Transverse colon (tissue), 4 donors: Measurements from ENCODE around the gene FAN1.

Experiments used
- CTCF ChIP-seq, 5 experiments: fragments of 200-600 bp in 3 of 5; fragments of 450-650 bp in 2 of 5; sonication (generic) in 3 of 5; IDR thresholded peaks; 1 replicate in 2 of 5; 2 replicates in 3 of 5; pipeline ENCODE4 v1.5.1; 2016 to 2017; ENCODE audit warnings: antibody characterized with exemption in 5 of 5, inconsistent platforms in 3 of 5, mild to moderate bottlenecking in 2 of 5, moderate library complexity in 1 of 5
- EP300 ChIP-seq: sonication (generic); formaldehyde crosslinking; IDR thresholded peaks from one replicate; pipeline ENCODE4 v1.6.1; 2017; ENCODE audit warnings: antibody characterized with exemption, low read depth
- POLR2A ChIP-seq: fragments of 450-650 bp; IDR thresholded peaks from one replicate; pipeline ENCODE4 v1.6.1; 2016; ENCODE audit warnings: antibody characterized with exemption, mild to moderate bottlenecking, moderate library complexity
- POLR2AphosphoS5 ChIP-seq, 3 donors: sonication (generic); formaldehyde crosslinking; IDR thresholded peaks; one replicate each; pipeline ENCODE4 v1.6.1; 2016; ENCODE audit warnings: antibody characterized with exemption in 3 of 3

- TF ChIP-seq POLR2AphosphoS5 (IDR thresholded peaks at IDR 0.05) = no peak
- no peak for TF ChIP-seq CTCF (IDR thresholded peaks at IDR 0.05)
- no peak for TF ChIP-seq POLR2A
- TF ChIP-seq EP300 = no peak
Observed at GRCh38 chr15:30929982-30930381, 26.3 kb downstream of the FAN1 start.
